NCI-H1436 treated with DMSO at 0.1 percent for 48 hours (cell line): Measurements from ENCODE around the gene SIX4.

Experiments used
- DNase-seq: peaks from one replicate; lab custom pipeline; 2025; lab: John Stamatoyannopoulos, UW

The SIX4 gene

DNA sequence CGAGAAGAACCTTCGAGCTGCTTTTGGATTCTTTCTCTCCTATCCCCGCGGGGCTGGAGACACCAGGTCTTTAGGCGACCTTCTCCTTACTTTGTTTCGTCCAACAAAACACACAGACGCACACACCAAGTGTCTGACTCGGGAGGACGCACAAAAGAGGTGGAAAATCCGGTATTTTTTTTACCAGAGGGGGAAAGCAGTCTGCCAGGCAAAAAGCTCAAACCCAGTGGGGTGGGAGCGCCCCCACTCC lies 2.1 kb downstream of the SIX4 start:
- DNase-seq, result no peak

DNA sequence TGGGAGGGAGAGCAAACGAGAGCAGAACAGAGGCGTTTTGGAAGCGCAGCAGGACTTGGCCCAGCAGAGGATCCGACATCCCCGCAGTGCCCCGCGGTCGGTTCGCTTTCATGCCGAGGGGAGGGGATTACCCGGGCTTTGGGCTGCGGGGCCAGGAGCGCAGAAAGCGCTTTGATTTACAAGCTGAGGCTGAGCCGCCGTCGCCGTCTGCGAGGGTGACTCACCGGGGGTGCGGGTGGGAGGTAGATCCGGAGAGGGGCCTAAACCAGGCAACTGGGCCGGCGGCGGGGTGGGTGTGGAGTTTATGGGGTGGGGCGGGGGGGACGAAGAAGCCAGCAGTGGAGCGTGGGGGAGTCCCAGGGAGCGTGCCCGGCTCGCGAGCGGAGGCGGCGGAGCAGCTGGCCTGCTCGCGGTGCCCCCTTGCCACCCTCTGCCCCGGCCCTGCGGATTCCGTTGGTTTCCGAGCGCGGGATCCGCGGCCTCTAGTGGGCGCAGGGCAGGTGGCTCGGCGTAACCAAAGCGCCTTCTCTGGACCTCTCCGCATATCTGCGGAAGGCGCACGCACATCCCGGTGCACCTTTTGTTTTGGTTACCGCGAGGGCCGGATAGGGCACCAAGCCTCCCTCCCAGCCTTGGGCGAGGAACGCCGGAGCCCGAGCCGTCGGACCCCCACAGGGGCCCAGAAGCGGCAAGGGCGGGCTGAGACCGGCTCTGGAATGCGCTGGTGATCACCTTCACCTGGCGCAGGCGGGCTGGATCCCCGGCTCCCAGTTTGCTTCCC lies 2.6 kb downstream of the SIX4 start:
- DNase-seq, result no peak

DNA sequence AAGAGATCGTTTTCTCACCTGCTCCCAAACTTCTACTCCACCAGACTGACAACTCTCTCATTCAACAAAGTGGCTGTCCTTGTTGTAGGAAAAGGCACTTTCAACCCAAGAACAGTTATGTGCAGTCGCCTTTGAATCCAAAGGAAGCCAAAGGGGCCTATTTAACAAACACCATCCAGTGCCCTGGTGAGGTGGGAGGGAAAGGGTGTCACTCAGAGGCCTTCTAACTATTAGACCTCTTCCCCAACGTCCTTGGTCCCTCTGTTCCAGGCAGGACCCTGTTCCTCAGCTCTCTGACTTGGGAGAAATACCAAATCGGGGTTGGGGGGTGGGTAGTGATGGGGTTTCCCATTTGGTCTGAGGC lies 3.2 kb downstream of the SIX4 start:
- DNase-seq, result no peak

DNA sequence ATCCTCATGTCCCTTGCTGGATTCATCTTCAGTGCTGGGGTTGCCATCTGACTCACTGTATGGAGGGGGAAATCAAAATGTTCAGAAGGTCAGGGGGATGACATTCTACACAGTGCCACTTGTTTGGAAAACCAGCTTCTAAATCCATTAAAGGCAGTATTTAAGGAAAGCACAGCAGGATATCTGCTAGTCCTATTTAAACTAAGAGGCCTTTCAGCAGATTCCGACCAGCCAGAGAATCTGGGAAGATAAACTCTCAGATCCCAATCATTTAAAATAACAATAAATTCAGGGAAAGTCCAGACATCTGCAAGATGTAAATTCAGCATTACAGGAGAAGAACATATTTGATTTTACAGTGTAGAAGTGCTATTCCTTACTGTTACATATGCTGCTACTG lies 3.8 kb downstream of the SIX4 start:
- DNase-seq, result no peak

DNA sequence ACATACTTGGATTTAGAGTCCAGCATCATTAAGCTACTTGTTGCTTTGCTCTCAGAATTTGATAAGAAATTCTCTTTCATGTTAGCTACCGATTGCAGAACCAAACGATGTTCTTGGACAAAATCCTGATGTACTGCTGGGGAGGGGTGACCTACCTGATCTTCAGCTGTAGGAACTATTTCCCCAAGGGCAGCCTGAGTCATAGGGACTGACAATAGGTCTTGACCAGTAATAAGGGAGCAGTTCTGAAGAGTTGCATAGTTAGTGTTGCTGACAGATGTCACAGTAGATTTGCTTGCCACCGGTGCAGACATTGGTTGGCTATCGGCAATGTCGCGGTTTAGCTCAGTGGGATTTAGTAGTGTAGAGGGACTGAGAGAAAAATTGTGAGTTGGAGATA lies 10.6 kb downstream of the SIX4 start:
- no peak for DNase-seq

DNA sequence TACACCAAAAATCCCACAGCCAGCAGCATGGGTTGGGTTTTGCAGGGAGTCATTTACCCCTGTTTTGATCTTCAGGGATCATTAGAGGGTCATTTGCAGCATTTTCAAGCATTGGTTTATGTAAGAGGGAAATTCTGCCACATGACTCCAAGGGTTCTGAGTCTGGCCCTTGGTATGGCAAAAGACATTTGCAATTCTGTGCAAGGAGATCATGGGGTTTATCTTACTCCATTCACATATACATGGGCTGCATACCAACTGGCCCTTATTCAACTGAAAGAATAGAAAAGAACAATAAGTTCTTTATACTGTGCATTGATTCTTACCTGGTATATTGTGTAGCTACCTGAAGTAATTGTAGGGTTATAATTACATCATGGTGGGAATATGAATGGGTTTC lies 13.7 kb downstream of the SIX4 start:
- DNase-seq, result no peak

DNA sequence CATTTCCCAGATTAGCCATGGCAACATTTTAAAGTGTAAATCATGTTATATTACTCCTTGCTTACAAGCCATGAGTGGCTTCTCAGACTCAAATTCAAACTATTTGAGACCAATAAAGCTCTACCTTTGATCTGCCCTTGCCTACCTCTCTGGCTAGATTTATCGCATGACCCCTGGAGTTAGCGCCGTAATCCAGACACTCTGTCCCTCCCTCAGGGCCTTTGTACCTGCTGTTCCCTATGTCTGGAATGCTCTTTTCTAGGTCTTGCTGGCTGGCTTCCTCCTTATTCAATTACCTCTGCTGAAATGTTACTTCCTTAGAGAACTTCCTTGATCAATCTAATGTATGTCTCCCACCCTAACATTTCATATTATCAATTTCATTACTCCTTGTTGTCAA lies 16.3 kb downstream of the SIX4 start:
- DNase-seq, result no peak

DNA sequence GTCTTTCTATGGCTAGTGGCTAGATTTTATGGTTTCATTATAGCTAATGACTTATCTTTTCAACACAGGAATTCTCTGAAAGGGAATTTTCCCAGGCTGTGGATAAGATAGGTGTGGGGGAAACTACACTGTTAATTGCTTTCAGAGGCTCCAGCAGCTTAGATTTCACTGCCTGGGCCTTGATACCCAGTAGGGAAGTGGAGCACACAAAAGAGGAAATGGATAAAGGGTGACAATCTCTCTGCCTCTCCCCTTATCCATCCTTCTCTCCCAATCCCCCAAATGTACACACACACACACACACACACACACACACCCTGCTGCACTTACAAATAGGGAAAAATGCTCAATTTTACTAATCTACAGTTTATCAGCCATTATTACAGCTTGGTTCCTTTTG lies 19.1 kb downstream of the SIX4 start:
- no peak for DNase-seq

DNA sequence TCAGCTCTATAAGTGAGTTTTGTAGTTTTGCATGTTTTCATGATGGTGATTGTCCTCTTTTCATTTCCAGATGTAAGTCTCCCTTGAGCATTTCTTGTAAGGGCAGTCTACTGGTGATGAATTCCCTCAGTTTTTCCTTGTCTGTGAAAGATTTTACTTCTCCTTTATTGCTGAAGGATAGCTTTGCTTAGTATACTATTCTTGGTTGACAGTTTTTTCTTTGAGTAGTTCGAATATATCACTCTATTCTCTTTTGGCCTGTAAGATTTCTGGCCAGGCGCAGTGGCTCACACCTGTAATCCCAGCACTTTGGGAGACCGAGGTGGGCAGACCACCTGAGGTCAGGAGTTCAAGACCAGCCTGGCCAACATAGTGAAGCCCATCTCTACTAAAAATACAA lies 23.6 kb downstream of the SIX4 start:
- no peak for DNase-seq

DNA sequence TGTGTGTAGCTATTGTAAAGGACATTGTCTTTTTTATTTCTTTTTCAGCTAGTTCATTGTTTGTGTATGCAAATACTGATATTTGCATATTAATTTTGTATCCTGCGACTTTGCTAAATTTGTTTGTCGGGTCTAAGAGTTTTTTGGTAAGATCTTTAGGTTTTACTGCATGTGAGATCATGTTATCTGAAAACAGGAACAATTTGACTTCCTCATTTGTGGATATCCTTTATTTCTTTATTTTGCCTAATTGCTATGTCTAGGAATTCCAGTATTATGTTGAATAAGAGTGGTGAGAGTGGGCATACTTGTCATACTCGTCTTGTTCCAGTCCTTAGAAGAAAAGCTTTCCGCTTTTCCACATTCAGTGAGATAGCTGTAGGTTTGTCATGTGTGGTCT lies 28.8 kb downstream of the SIX4 start:
- DNase-seq, result no peak

DNA sequence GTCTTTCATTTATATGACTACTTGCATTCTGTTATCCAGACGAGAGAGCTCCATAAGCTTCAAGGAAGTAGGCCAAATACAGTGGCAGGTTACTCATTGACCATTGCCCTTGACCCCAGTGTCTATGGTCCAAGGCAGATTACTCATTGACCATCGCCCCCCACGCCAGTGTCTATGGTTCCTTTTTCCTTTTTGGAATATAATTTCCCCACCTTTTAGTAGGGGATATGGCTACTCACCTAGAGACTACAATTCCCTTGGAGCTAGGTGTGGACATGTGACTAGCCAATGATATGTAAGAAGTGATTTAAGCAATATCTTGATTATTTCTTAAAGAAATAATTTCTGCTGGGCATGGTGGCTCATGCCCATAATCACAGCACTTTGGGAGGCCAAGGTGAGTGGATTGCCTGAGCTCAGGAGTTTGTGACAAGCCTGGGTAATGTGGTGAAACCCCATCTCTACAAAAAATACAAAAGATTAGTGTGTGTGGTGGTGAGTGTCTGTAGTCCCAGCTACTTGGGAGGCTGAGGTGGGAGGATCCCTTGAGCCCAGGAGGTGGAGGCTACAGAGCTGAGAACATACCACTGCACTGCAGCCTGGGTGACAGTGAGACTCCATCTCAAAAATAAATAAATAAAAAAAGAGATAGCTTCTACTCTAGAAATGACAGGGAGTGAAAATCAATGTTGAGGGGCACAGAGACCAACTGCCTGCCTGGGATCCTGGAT lies 32.6 kb downstream of the SIX4 start:
- no peak for DNase-seq

DNA sequence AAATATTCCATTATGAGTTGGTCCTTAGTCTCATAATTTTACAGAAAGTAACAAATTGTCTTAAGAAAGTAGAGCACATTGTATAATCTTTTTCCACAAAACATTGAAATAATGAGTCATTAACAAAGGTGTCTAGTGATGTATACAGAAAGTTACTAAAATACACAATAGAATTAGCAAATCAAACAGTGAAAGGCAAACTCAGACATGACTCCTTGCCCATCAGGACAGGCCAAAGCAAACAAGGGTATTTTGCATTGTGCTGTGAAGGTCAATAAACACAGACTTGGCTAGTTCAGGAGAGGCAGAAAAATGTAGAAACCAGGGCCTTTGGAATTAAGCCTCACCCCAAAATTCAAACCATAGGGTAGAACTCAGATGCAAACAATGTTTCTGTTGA lies 37.3 kb downstream of the SIX4 start:
- no peak for DNase-seq

DNA sequence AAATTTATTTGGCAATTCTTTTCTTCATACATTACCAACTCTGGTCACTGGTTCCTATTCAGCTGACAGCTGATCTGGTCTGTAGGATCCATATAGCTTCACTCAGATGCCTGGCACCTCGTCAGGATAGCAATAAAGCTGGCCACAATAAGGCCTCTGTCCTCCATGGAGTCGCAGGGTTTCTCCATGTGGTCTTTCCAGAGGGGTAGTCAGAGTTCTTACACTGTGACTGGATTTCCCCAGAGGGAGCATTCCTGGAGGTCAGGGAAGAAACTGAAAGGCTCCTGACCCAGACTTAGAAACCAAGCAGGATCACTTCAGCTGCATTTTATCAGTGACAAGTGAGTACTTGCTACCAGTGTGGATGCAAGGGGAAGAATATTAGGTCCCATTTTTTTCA lies 39.9 kb downstream of the SIX4 start:
- DNase-seq, result no peak

DNA sequence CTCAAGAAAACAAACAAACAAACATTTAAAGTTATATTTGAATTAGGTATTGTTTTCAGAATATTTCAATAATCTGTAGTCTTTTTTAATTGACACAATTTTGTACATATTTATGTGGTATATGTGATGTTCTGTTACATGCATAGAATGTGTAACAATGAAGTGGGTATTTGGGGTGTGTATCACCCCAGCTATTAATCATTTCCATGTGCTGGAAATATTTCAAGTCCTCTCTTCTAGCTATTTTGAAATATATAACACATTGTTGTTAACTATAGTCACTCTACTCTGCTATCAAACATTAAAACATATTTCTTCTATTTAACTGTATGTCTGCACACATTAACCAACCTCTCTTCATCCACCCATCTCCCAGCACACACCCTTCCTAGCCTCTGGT lies 42.9 kb downstream of the SIX4 start:
- DNase-seq, result no peak

DNA sequence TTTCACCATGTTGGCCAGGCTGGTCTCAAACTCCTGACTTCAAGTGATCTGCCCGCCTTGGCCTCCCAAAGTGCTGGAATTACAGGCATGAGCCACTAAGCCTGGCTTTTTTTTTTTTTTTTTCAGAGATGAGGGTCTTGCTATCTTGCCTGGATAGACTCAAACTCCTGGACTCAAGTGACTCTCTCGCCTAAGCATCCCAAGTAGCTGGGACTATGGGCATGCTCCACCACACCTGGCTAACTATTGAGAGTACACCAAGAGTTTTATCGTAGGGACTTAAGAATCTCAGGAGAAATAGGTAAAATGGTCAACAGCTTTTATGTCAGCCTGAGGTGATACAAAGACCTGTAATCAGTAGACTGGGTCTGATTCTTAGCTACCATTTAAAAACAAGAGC lies 43.6 kb downstream of the SIX4 start:
- DNase-seq, result no peak

DNA sequence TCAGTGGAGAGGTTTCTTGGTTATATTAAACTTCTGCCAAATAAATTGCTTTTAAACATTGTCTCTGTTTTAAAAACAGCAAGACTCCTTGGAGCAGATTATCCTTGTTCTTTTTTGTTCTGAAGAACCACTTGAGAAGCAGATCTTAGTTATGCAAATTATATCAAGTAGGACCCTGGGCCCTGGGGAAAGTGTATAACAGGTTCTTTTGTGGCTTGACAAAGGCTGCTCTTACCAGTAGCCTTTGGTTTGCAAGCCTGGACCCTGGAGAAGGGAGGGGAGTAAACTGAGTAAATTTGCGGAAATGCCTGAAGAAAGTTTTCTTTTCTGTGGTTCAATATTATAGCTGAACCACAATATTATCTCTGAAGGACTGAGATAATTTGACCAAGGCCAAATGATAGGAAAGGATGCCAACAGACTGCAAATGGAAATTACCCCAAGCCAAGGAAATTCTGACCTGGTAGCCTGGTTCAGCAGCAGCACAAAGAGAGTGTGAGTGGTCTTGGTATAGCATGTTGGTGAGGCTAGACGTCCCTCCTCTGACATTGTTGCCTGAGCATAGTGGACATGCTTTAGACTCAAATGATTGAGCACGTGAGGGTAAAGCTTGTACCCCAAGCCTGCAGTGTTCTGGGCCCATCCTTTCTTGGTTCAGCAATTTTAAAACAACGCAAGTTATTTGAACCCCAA lies 44.4 kb downstream of the SIX4 start:
- DNase-seq, result no peak

DNA sequence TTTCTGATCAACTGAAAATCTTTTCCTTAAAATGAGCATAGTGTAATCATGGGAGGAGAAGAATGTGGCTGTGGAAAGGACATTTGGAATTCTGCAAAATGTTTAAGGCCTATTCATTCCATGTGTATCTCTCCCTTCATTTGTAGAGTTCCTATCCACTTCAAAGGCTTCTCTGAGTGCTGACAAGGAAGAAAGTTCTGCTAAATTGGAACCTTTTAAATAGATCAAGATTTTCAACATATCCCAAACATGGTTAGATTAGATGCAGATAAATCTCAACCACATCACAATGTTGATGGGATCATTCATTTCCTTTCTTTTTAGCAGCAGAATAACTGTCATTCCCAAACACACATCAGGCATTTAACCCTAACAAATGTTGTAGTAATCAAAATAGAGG lies 46.5 kb downstream of the SIX4 start:
- no peak for DNase-seq

DNA sequence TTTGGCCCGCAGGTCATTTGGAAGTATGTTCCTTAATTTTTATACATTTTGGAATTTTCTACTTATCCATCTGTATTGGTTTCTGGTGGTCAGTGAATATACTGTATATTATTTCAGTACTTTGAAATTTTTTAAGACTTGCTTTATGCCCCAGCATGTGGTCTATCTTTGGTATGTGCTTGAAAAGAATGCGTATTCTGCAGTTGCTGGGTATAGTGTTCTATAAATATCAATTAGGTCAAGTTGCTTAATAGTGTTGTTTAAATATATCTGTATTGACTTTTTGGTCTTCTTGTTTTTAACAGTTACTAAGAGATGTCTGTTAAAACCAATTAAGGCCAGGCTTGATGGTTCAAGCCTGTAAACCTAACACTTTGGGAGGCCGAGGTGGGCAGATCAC lies 53.2 kb downstream of the SIX4 start:
- no peak for DNase-seq

DNA sequence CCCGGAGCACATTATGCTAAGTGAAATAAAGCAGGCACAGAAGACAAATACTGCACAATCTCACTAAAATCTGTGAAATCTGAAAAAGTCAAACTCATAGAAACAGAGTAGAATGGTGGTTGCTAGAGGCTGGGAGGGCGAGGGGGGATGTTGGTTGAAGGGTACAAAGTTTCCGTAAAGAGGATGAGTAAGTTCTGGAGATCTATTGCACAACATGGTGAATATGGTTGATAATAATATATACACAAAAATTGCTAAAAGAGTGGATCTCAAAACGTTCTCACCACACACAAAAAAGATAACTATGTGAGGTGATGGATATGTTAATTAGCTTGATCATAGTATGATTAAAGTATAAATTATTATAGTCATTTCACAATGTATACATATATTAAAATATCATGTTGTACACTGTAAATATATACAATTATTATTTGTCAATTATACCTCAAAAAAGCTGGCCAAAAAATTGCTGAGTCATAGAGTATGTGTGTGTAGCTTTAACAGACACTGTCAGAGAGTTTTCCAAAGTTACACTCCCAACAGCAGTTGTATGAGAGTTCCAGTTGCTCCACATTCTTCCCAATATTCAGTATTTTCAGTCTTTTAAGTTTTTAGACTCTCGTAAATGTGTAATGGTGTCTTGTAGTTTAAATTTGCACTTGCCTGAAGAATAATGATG lies 55.6 kb downstream of the SIX4 start:
- DNase-seq, result no peak

DNA sequence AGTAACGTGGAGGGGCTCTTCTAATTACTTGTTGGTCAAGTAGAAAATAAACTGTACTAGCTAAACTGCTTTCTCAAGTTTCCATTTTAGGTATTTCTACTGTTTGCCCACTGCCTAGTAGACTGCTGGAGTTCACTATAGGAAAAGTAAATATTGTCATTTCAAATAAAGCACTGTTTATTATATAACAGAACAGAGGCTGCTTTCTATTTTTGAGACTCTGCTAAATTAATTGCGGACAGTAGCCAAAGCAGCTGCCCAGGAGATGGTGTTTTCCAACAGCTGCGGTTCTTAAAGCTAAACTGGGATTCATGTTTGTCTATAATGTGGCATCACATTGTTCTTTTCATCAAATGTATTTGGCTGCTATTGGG lies 59.0 kb downstream of the SIX4 start:
- no peak for DNase-seq

DNA sequence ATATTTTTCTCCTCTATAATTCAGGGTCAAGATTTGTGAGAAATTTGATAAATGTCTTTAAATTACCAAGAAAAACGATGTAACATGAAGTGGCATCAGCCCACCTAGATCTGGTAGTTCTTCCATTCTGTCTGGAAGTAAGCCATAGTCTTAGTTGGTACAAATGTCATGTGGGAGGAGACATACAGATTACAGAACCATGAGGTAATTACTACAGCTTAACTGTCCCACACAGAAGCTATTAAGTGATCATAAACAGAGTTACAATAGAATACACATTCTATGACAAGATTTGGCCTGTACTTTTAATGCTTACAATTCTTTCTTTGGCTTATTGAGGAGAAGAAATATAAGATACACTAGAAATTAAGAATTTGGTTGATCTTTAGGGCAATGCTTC lies 61.2 kb downstream of the SIX4 start:
- no peak for DNase-seq

DNA sequence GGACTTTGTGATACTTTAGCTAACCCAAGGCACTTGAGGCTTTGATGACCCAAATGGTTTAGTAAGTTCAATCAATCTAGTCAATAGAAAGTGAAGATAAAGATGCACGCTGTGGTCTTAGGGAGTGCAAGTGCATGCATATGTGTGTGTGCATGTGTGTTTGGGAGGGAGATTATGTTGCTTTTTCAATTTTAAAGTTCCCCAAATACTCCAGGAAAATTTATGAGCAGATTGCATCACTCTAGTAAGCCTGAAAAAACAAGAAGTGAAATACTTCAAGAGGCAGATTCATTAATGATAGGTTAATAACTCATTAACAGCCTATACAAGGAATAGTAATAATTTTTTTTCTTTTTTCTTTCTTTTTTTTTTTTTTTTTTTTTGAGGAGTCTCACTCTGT lies 62.4 kb downstream of the SIX4 start:
- no peak for DNase-seq
